BLaER1 treated with 17β-estradiol and CSF1 and Interleukin-3, amounts not matched to agents 10 nM and 100 nM (cell line): Measurements from ENCODE around the gene SIGLEC5.

Experiments used
- H3K27ac ChIP-seq, 11 experiments: shearing (Covaris generic); formaldehyde crosslinking; 2 replicates each; pipeline ENCODE4 v1.8.1; 2022
- H3K27me3 ChIP-seq, 11 experiments: shearing (Covaris generic); formaldehyde crosslinking; 2 replicates each; pipeline ENCODE4 v1.8.1; 2022
- H3K36me3 ChIP-seq, 11 experiments: shearing (Covaris generic); formaldehyde crosslinking; 2 replicates each; pipeline ENCODE4 v1.8.1; 2022
- H3K4me1 ChIP-seq, 10 experiments: shearing (Covaris generic); formaldehyde crosslinking; 2 replicates each; pipeline ENCODE4 v1.8.1; 2022
- H3K4me2 ChIP-seq, 11 experiments: shearing (Covaris generic); formaldehyde crosslinking; 2 replicates each; pipeline ENCODE4 v1.8.1; 2022
- H3K4me3 ChIP-seq, 10 experiments: shearing (Covaris generic); formaldehyde crosslinking; 2 replicates each; pipeline ENCODE4 v1.8.1; 2022
- H3K9ac ChIP-seq, 11 experiments: shearing (Covaris generic); formaldehyde crosslinking; 2 replicates each; pipeline ENCODE4 v1.8.1; 2022
- H3K9me3 ChIP-seq, 11 experiments: shearing (Covaris generic); formaldehyde crosslinking; replicated peaks in 1 of 11; 2 replicates each; pipeline ENCODE4 v1.8.1; 2022
- H4K20me1 ChIP-seq, 11 experiments: shearing (Covaris generic); formaldehyde crosslinking; 2 replicates each; pipeline ENCODE4 v1.8.1; 2022
- Cebpa-rat ChIP-seq, 11 experiments: shearing (Covaris generic); IDR thresholded peaks; 2 replicates each; pipeline ENCODE4 v1.8.1; 2022

SIGLEC5 gene

GRCh38 chr19:51595190-51596175 lies 34.7 kb downstream of the SIGLEC5 start:
- Histone ChIP-seq H3K4me3 (peak overlapping the region in 1 of 10 experiments; percentile 58; a peak in 3 of 20 replicates), H3K4me2 (peak overlapping the region in 10 of 11 experiments; percentile 93 to 100 (median 98); a peak in 18 of 22 replicates), H3K36me3 (no peaks in the 10 kb centered on the region), H4K20me1 (no peaks in the 10 kb centered on the region), H3K4me1 (peaks cover 13 to 30% (median 23%) of the 10 kb centered on the region in 10 experiments), H3K27me3 (no peaks in the 10 kb centered on the region), H3K27ac (peak overlapping the region in 2 of 11 experiments; percentile 6 to 54; a peak in 1 of 22 replicates), H3K9ac (no peak overlapping the region), H3K9me3 (peaks cover 10 to 15% (median 11%) of the 10 kb centered on the region in 11 experiments; a peak in 21 of 22 replicates)
- TF ChIP-seq Cebpa-rat (IDR thresholded peaks at IDR 0.05) = peak; percentile 39 to 85 (median 71); a peak in 15 of 22 replicates

DNA sequence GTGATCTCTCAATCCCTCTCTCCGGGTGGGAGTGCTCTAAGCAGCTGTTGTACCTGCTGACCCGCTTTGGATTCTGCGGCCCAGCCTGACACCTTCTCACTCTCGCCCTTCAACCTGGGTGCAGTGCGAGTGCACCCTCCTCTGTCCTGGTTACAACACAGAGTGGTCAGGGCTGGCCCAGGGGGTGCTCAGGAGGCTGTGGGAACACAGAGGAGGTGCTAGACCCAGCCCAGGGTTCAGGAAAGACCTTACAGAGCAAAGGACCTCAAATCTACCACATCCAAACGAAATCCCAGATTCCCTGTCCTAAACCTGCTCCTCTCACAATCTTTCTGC lies 35.5 kb downstream of the SIGLEC5 start:
- peak overlapping the region; percentile 58 to 75 (median 67) for H3K4me3 ChIP-seq

DNA sequence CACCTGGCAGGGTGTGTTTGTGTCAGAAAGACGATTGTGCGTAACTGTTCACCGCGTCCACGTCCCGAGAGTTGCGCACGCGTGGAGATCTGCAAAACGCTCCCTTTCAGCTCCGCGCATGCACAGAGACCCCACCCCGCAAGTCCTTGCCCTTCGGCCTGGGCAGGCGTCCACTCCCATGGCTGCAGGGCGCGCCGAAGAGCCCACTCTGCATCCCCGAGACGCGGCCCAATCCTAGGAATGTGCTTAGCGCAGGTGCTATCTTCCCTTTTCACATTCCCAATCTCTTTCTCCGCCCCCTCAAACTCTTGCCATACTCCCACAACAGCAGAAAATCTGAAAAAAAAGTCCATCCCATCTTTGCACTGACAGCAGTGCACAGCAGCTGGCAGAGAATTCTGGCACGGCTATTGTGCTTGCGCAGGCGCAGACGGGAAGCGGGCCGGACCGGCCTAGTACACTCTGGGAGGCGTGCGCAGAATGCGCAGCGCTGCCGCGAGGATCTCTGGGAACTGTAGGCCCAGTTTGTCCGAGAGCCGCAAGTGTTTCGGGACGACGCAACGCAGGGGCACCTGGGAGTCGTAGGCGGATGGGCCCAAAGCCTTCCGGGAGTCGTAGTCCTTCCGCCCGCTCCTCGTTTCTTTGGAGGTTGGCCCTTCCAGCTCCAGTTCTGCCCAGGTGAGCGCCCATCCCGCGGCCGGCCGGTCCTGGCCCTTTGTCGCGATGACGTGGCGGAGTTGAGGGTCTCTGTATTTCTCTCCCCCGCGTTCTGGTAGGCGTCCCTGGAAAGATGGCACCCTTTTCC lies 36.0 kb downstream of the SIGLEC5 start:
- peak overlapping the region; percentile 58 to 75 (median 67) for H3K4me3 ChIP-seq
- H3K9ac ChIP-seq = peak overlapping the region; percentile 48 to 75 (median 70); a peak in 21 of 22 replicates
- no peak for TF ChIP-seq Cebpa-rat (IDR thresholded peaks at IDR 0.05)
- H3K27ac ChIP-seq = peak overlapping the region in 10 of 11 experiments; percentile 6 to 68 (median 44); a peak in 17 of 22 replicates
- no peaks in the 10 kb centered on the region for H4K20me1 ChIP-seq
- no peaks in the 10 kb centered on the region for H3K27me3 ChIP-seq
- peaks cover 13 to 30% (median 23%) of the 10 kb centered on the region in 10 experiments for H3K4me1 ChIP-seq
- 0 out of 22 replicates have a peak, but pooled peaks cover 0 to under 1% (median 0%) of the 10 kb centered on the region in 11 experiments for H3K36me3 ChIP-seq
- H3K9me3 ChIP-seq = peaks cover 9 to 12% (median 10%) of the 10 kb centered on the region in 11 experiments; a peak in 21 of 22 replicates
- H3K4me2 ChIP-seq = peak overlapping the region; percentile 92 to 100 (median 98)

More for the DNA sequence above, 35.5 kb downstream of the SIGLEC5 start:
- no peak for TF ChIP-seq Cebpa-rat (IDR thresholded peaks at IDR 0.05)
- H3K4me2 ChIP-seq = peak overlapping the region; percentile 92 to 100 (median 98)
- peaks cover 10 to 15% (median 11%) of the 10 kb centered on the region in 11 experiments; a peak in 21 of 22 replicates for H3K9me3 ChIP-seq
- H4K20me1 ChIP-seq = no peaks in the 10 kb centered on the region
- H3K9ac ChIP-seq = peak overlapping the region; percentile 17 to 75 (median 64); a peak in 16 of 22 replicates
- peaks cover 13 to 30% (median 23%) of the 10 kb centered on the region in 10 experiments for H3K4me1 ChIP-seq
- H3K36me3 ChIP-seq = no peaks in the 10 kb centered on the region
- H3K27me3 ChIP-seq = no peaks in the 10 kb centered on the region
- peak overlapping the region in 10 of 11 experiments; percentile 6 to 68 (median 44); a peak in 17 of 22 replicates for H3K27ac ChIP-seq

- Histone ChIP-seq H3K9ac (peak overlapping the region; percentile 48 to 75 (median 70); a peak in 19 of 22 replicates), H3K4me2 (peak overlapping the region; percentile 92 to 100 (median 98)), H4K20me1 (no peaks in the 10 kb centered on the region), H3K4me3 (peak overlapping the region; percentile 58 to 75 (median 67)), H3K36me3 (peaks cover 0 to 9% (median 3%) of the 10 kb centered on the region in 11 experiments; a peak in 9 of 22 replicates), H3K27ac (peak overlapping the region in 1 of 11 experiments; percentile 43; a peak in 2 of 22 replicates), H3K4me1 (peaks cover 13 to 30% (median 23%) of the 10 kb centered on the region in 10 experiments), H3K27me3 (no peaks in the 10 kb centered on the region), H3K9me3 (peaks cover 4 to 12% (median 8%) of the 10 kb centered on the region in 11 experiments)
- no peak for TF ChIP-seq Cebpa-rat (IDR thresholded peaks at IDR 0.05)
Measured at GRCh38 chr19:51593138-51593890, 36.9 kb downstream of the SIGLEC5 start.

DNA sequence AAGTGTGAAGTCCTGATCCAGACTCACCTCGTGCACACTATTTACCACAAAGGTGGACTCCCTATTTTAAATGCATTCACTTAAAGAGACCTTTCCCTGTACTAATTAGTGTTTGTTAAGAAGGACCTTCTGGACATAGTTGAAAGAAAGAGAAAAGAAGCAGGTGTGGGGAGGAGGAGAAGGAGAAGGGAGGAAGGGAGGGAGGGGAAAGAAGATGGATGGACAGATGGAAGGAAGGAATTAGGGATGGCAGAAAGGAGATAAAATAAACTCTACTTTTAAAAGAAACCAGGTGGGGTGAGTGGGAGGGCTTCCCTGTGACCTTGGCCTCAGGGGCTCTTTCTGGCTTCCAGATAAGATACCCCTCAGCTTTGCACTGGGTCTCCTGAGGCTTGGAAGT lies 37.7 kb downstream of the SIGLEC5 start:
- no peak for TF ChIP-seq Cebpa-rat (IDR thresholded peaks at IDR 0.05)
- peaks cover 11 to 20% (median 16%) of the 10 kb centered on the region in 11 experiments for H3K9me3 ChIP-seq
- peaks cover 5 to 17% (median 11%) of the 10 kb centered on the region in 11 experiments for H3K36me3 ChIP-seq
- H3K4me1 ChIP-seq = peaks cover 13 to 30% (median 23%) of the 10 kb centered on the region in 10 experiments
- no peak overlapping the region for H3K27ac ChIP-seq
- no peaks in the 10 kb centered on the region for H4K20me1 ChIP-seq
- 0 out of 22 replicates have a peak overlapping the region, but pooled peaks of 1 of the 11 experiments have one; percentile 98 for H3K4me2 ChIP-seq
- H3K4me3 ChIP-seq = no peak overlapping the region
- H3K9ac ChIP-seq = no peak overlapping the region
- no peaks in the 10 kb centered on the region for H3K27me3 ChIP-seq

- TF ChIP-seq Cebpa-rat (IDR thresholded peaks at IDR 0.05) = no peak
- no peaks in the 10 kb centered on the region for H3K27me3 ChIP-seq
- no peak overlapping the region for H3K27ac ChIP-seq
- H3K36me3 ChIP-seq = peaks cover 26 to 37% (median 31%) of the 10 kb centered on the region in 11 experiments
- H3K4me1 ChIP-seq = peaks cover 13 to 26% (median 20%) of the 10 kb centered on the region in 10 experiments
- no peak overlapping the region for H3K9ac ChIP-seq
- H3K9me3 ChIP-seq = peaks cover 31 to 41% (median 36%) of the 10 kb centered on the region in 11 experiments
- H4K20me1 ChIP-seq = no peaks in the 10 kb centered on the region
- no peak overlapping the region for H3K4me3 ChIP-seq
- no peak overlapping the region for H3K4me2 ChIP-seq
Measured at GRCh38 chr19:51590441-51590840, 39.8 kb downstream of the SIGLEC5 start.

DNA sequence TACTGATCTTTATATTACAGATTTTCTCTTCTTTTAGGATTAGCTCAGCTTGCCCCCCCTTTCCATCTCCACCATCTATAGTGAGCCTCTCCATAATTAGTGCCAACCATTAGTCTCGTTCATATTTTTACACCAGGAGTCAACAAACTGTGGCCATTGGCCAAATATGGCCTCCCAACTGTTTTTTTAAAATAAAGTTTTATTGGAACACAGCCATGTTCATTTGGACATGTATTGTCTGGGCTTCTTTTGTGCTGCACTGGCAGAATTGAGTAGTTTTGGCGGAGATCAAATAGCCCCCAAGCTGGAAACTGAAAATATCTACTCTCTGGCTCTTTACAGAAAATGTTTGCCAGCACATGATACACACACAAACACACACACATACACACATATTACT lies 40.7 kb downstream of the SIGLEC5 start:
- Histone ChIP-seq H4K20me1 (no peaks in the 10 kb centered on the region), H3K4me1 (peaks cover 9 to 17% (median 13%) of the 10 kb centered on the region in 10 experiments), H3K9ac (no peak overlapping the region), H3K36me3 (peaks cover 35 to 47% (median 39%) of the 10 kb centered on the region in 11 experiments), H3K4me2 (no peak overlapping the region), H3K9me3 (peaks cover 38 to 50% (median 46%) of the 10 kb centered on the region in 11 experiments), H3K27me3 (no peaks in the 10 kb centered on the region), H3K4me3 (no peak overlapping the region), H3K27ac (no peak overlapping the region)
- no peak for TF ChIP-seq Cebpa-rat (IDR thresholded peaks at IDR 0.05)
